ENCODE results near the gene NEGR1. TPM values are rescaled to one million over a fixed set of nuclear protein-coding genes. Genes with fewer than 3 reads are reported as not detected.

NEGR1 gene
- polyA plus RNA-seq, 1 donor from 2014 or later: 47.4 TPM

DNA sequence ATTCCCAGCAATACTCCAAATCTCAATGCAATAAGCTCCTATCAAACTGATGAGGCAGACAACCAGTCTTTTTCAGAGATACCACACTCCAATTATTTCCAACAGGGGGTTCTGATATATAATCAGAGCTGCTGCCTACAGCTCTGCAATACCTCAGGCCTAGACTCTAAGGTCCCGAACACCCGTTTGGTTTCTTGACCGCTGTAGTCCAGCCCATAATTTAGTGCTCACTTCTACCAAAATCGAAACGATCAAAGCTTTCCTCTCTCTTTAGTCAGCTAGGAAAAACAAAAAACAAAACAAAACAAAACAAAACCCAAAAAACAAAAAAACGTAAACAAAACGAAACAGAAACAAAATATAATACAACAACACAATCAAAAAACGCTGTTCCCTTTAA lies 453.0 kb downstream of the NEGR1 start:
- no peak overlapping the region for H3K9ac ChIP-seq (ENCODE audit: low read length)
- H2AFZ ChIP-seq (ENCODE audit: low read depth, low read length): no peak overlapping the region
- H3K9me2 ChIP-seq (ENCODE audit: insufficient read depth, low read length): no peaks in the 10 kb centered on the region
- no peaks in the 10 kb centered on the region for H3K79me2 ChIP-seq (replicated peaks; ENCODE audit: insufficient read depth, low read length)
- no peaks in the 10 kb centered on the region for H3K9me3 ChIP-seq (ENCODE audit: low read length)
- no peaks in the 10 kb centered on the region for H3F3A ChIP-seq (ENCODE audit: insufficient read depth, low read length, poor library complexity, severe bottlenecking)
- TF ChIP-seq MXI1 (conservative IDR thresholded peaks at IDR 0.05; ENCODE audit: poor library complexity, severe bottlenecking) (no peak), EP300 (conservative IDR thresholded peaks at IDR 0.05; ENCODE audit: poor library complexity, severe bottlenecking) (no peak)
- no peaks in the 10 kb centered on the region for H3K27me3 ChIP-seq (ENCODE audit: insufficient read depth, low read depth, low read length)
- H3K27ac ChIP-seq (ENCODE audit: low read length): no peak overlapping the region
- H3K4me3 ChIP-seq (ENCODE audit: low read length): no peak overlapping the region
- H4K20me1 ChIP-seq (ENCODE audit: insufficient read depth): no peaks in the 10 kb centered on the region
- H3K4me2 ChIP-seq (ENCODE audit: low read length): no peak overlapping the region
- H3K36me3 ChIP-seq (ENCODE audit: insufficient read depth, low read length): no peaks in the 10 kb centered on the region

DNA sequence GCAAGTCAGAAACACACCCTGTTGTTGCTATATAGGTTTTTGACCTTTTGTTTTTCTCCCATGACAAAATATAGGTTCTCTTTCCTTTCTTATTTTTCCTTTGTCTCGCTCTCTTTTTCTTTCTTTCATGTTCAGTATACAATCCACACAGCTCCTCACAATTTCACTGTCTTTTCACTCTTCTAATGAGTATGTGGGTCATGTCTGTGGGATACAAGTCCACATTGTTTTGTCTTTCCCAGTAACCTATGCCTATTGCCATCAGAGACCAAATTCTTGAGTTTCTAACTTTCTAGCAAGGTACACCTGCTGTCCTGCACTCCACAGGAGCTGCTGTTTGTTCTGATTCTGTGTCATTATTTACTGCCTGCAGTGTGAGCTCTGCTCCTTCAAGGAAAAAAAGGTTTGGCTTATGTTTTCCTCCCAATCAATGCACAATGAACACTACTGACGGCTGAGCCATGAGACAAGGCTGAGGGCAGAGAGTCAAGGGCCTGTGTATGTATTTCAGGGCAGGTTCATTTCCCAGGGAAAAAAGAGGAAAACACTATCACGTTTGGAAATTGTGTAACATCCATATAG lies 453.8 kb downstream of the NEGR1 start:
- Histone ChIP-seq H3K36me3 (ENCODE audit: insufficient read depth, low read length) (no peaks in the 10 kb centered on the region), H3F3A (ENCODE audit: insufficient read depth, low read length, poor library complexity, severe bottlenecking) (no peaks in the 10 kb centered on the region), H3K4me3 (ENCODE audit: low read length) (no peak overlapping the region), H3K79me2 (replicated peaks; ENCODE audit: insufficient read depth, low read length) (no peaks in the 10 kb centered on the region), H3K4me2 (ENCODE audit: low read length) (no peak overlapping the region), H3K9me3 (ENCODE audit: low read length) (no peaks in the 10 kb centered on the region), H3K27me3 (ENCODE audit: insufficient read depth, low read depth, low read length) (no peaks in the 10 kb centered on the region), H4K20me1 (ENCODE audit: insufficient read depth) (no peaks in the 10 kb centered on the region), H3K9ac (ENCODE audit: low read length) (no peak overlapping the region), H2AFZ (ENCODE audit: low read depth, low read length) (no peak overlapping the region), H3K27ac (ENCODE audit: low read length) (peak overlapping the region; percentile 1), H3K9me2 (ENCODE audit: insufficient read depth, low read length) (no peaks in the 10 kb centered on the region)
- TF ChIP-seq POLR2AphosphoS5 (IDR thresholded peaks at IDR 0.05) (peak; percentile 32), RAD21 (conservative IDR thresholded peaks at IDR 0.05) (no peak)

DNA sequence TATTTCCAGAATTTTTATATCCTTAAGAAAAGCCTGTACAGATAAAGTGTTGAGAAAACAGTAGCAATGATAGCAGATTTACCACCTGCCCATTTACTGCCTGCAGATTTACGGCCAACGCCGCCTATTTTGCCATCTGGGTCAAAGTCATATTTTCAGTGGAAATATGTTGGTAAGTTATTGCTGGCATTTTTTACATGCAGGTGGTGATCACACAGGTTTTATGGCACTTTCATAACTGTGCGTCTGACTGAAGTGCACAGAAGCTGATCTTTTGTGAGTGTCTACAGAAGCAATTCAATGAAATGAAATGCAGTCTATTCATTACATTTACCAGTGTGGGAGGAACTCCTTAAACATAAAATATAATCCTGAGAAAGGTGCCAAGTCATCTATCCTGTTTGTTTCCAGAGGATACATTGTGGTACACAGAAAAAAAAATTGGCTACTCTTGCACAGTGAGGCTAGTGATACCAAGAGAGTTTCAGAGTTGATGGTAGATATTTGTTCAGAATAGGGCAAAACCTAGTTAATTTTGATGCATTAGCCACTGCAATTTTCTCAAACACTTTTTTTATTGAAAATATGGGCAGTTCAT lies 458.5 kb downstream of the NEGR1 start:
- Histone ChIP-seq H3K4me3 (ENCODE audit: low read length) (no peak overlapping the region), H3F3A (ENCODE audit: insufficient read depth, low read length, poor library complexity, severe bottlenecking) (no peaks in the 10 kb centered on the region), H3K9me2 (ENCODE audit: insufficient read depth, low read length) (no peaks in the 10 kb centered on the region), H3K9me3 (ENCODE audit: low read length) (no peaks in the 10 kb centered on the region), H3K4me2 (ENCODE audit: low read length) (no peak overlapping the region), H4K20me1 (ENCODE audit: insufficient read depth) (no peaks in the 10 kb centered on the region), H3K27ac (ENCODE audit: low read length) (no peak overlapping the region), H3K9ac (ENCODE audit: low read length) (no peak overlapping the region), H2AFZ (ENCODE audit: low read depth, low read length) (no peak overlapping the region), H3K79me2 (replicated peaks; ENCODE audit: insufficient read depth, low read length) (no peaks in the 10 kb centered on the region), H3K36me3 (ENCODE audit: insufficient read depth, low read length) (no peaks in the 10 kb centered on the region), H3K27me3 (ENCODE audit: insufficient read depth, low read depth, low read length) (no peaks in the 10 kb centered on the region)
- TF ChIP-seq, protein P1, sequence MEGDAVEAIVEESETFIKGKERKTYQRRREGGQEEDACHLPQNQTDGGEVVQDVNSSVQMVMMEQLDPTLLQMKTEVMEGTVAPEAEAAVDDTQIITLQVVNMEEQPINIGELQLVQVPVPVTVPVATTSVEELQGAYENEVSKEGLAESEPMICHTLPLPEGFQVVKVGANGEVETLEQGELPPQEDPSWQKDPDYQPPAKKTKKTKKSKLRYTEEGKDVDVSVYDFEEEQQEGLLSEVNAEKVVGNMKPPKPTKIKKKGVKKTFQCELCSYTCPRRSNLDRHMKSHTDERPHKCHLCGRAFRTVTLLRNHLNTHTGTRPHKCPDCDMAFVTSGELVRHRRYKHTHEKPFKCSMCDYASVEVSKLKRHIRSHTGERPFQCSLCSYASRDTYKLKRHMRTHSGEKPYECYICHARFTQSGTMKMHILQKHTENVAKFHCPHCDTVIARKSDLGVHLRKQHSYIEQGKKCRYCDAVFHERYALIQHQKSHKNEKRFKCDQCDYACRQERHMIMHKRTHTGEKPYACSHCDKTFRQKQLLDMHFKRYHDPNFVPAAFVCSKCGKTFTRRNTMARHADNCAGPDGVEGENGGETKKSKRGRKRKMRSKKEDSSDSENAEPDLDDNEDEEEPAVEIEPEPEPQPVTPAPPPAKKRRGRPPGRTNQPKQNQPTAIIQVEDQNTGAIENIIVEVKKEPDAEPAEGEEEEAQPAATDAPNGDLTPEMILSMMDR (IDR thresholded peaks at IDR 0.05; ENCODE audit: poor library complexity, severe bottlenecking): no peak
- no peak for TF ChIP-seq SMC3 (conservative IDR thresholded peaks at IDR 0.05; ENCODE audit: poor library complexity)
- TF ChIP-seq EZH2 (IDR thresholded peaks at IDR 0.05; ENCODE audit: borderline replicate concordance, insufficient read depth, low read length, poor library complexity, severe bottlenecking): no peak
- no peak for TF ChIP-seq POLR2AphosphoS5 (IDR thresholded peaks at IDR 0.05)
- TF ChIP-seq RAD21 (conservative IDR thresholded peaks at IDR 0.05): no peak
- TF ChIP-seq, protein P2, sequence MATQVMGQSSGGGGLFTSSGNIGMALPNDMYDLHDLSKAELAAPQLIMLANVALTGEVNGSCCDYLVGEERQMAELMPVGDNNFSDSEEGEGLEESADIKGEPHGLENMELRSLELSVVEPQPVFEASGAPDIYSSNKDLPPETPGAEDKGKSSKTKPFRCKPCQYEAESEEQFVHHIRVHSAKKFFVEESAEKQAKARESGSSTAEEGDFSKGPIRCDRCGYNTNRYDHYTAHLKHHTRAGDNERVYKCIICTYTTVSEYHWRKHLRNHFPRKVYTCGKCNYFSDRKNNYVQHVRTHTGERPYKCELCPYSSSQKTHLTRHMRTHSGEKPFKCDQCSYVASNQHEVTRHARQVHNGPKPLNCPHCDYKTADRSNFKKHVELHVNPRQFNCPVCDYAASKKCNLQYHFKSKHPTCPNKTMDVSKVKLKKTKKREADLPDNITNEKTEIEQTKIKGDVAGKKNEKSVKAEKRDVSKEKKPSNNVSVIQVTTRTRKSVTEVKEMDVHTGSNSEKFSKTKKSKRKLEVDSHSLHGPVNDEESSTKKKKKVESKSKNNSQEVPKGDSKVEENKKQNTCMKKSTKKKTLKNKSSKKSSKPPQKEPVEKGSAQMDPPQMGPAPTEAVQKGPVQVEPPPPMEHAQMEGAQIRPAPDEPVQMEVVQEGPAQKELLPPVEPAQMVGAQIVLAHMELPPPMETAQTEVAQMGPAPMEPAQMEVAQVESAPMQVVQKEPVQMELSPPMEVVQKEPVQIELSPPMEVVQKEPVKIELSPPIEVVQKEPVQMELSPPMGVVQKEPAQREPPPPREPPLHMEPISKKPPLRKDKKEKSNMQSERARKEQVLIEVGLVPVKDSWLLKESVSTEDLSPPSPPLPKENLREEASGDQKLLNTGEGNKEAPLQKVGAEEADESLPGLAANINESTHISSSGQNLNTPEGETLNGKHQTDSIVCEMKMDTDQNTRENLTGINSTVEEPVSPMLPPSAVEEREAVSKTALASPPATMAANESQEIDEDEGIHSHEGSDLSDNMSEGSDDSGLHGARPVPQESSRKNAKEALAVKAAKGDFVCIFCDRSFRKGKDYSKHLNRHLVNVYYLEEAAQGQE (IDR thresholded peaks at IDR 0.05; ENCODE audit: borderline replicate concordance): no peak
- TF ChIP-seq TAF1 (IDR thresholded peaks at IDR 0.05; ENCODE audit: low read depth): no peak
- TF ChIP-seq MXI1 (conservative IDR thresholded peaks at IDR 0.05; ENCODE audit: poor library complexity, severe bottlenecking): no peak
- TF ChIP-seq EP300 (conservative IDR thresholded peaks at IDR 0.05; ENCODE audit: poor library complexity, severe bottlenecking): no peak
